Adrenal gland (tissue), 5 donors: Measurements from ENCODE around the gene LAT.

Experiments
- CTCF ChIP-seq, 6 experiments: fragments of 450-650 bp in 4 of 6; fragments of 200-600 bp in 2 of 6; sonication (generic) in 1 of 6; IDR thresholded peaks; 1 replicate in 5 of 6; 2 replicates in 1 of 6; pipeline versions ENCODE4 v1.5.1 to v1.8.0; 2016 to 2021; ENCODE audit warnings: antibody characterized with exemption in 6 of 6, mild to moderate bottlenecking in 2 of 6, moderate library complexity in 1 of 6
- POLR2A ChIP-seq, 2 donors: fragments of 450-650 bp; IDR thresholded peaks; one replicate each; pipeline ENCODE4 v1.6.1; 2017; ENCODE audit warnings: antibody characterized with exemption in 2 of 2, mild to moderate bottlenecking in 2 of 2, moderate library complexity in 1 of 2
- donor health status: DM: no; HTN: no; CAD: no.

- TF ChIP-seq CTCF (IDR thresholded peaks at IDR 0.05) (no peak), POLR2A (IDR thresholded peaks at IDR 0.05) (no peak)
Measured at GRCh38 chr16:28964496-28964895, 20.4 kb upstream of the LAT start.
